HG02943 (cell line): ENCODE data around the gene CXCL17.
"Not testable (repeated sequence)": the region's sequence is repeated elsewhere in the genome, so short reads cannot be mapped to it uniquely, and the experiment has no call there.

Experiments used
- ATAC-seq: cut with Tn5 transposase; IDR thresholded peaks from one replicate; pipeline ENCODE4 v1.9.1; 2021; ENCODE audit warnings: mild to moderate bottlenecking, low read depth, moderate library complexity; ENCODE audit not compliant: unreplicated experiment

Gene CXCL17

GRCh38 chr19:42466521-42467182 is 23.9 kb upstream of the CXCL17 start:
- no peak for ATAC-seq

- ATAC-seq: no peak
Measured at GRCh38 chr19:42465827-42466280, 23.1 kb upstream of the CXCL17 start.

GRCh38 chr19:42461700-42462324 is 19.1 kb upstream of the CXCL17 start:
- ATAC-seq: no peak

- not testable (repeated sequence) for ATAC-seq
Measured at GRCh38 chr19:42461231-42461630, 18.5 kb upstream of the CXCL17 start.

- no peak for ATAC-seq
Measured at GRCh38 chr19:42459926-42460325, 17.2 kb upstream of the CXCL17 start.

- no peak for ATAC-seq
Measured at GRCh38 chr19:42455621-42456081, 12.9 kb upstream of the CXCL17 start.

GRCh38 chr19:42455086-42455485 is 12.3 kb upstream of the CXCL17 start:
- no peak for ATAC-seq

- no peak for ATAC-seq
Measured at GRCh38 chr19:42452590-42452989, 9.8 kb upstream of the CXCL17 start.

GRCh38 chr19:42450314-42450934 is 7.7 kb upstream of the CXCL17 start:
- ATAC-seq: peak; percentile 90

GRCh38 chr19:42448306-42448705 is 5.6 kb upstream of the CXCL17 start:
- ATAC-seq: not testable (repeated sequence)

- ATAC-seq: no peak
Measured at GRCh38 chr19:42445948-42446347, 3.2 kb upstream of the CXCL17 start.

- no peak for ATAC-seq
Measured at GRCh38 chr19:42443944-42444398, 1.2 kb upstream of the CXCL17 start.

GRCh38 chr19:42441049-42441445 is 1.7 kb downstream of the CXCL17 start:
- no peak for ATAC-seq

GRCh38 chr19:42440357-42441048 is 2.2 kb downstream of the CXCL17 start:
- no peak for ATAC-seq

GRCh38 chr19:42436006-42436405 is 6.7 kb downstream of the CXCL17 start:
- no peak for ATAC-seq

GRCh38 chr19:42435316-42435715 is 7.4 kb downstream of the CXCL17 start:
- ATAC-seq: no peak

GRCh38 chr19:42433503-42434260 is 9.1 kb downstream of the CXCL17 start:
- no peak for ATAC-seq

- no peak for ATAC-seq
Measured at GRCh38 chr19:42431486-42431885, 11.3 kb downstream of the CXCL17 start.

GRCh38 chr19:42428676-42429075 is 14.1 kb downstream of the CXCL17 start:
- ATAC-seq: no peak

GRCh38 chr19:42427313-42427712 is 15.4 kb downstream of the CXCL17 start, which contains the start of gene LIPE:
LIPE (minus strand) TSS chr19:42427388; CDS start chr19:42427149, 239 bp downstream.
- no peak for ATAC-seq
